K562 (cell line): ENCODE results near the gene PIERCE2. TPM values are rescaled to one million over a fixed set of nuclear protein-coding genes. Genes with fewer than 3 reads are reported as not detected.
A peak's percentile ranks its signal among the peaks of the same experiment; 100 is the strongest.

Experiments
- AFF4 ChIP-seq: sonication (generic); formaldehyde crosslinking; IDR thresholded peaks from 2 replicates; pipeline ENCODE4 v1.8.0; 2023; ENCODE audit warnings: mild to moderate bottlenecking, missing genetic modification reagents
- BHLHE40 ChIP-seq: IDR thresholded peaks from 2 replicates; pipeline ENCODE4 v1.6.1; 2011; ENCODE audit warnings: low read length, improper control_type of control experiment
- C11orf30 ChIP-seq: fragments of 450-650 bp; IDR thresholded peaks from 2 replicates; pipeline ENCODE4 v1.6.1; 2016; ENCODE audit warnings: low read depth, mild to moderate bottlenecking
- CEBPG ChIP-seq, 3 experiments: fragments of 200-800 bp in 1 of 3; sonication (Bioruptor generic) in 1 of 3; sonication (generic) in 1 of 3; formaldehyde crosslinking in 1 of 3; IDR thresholded peaks in 2 of 3; conservative IDR thresholded peaks in 1 of 3; 2 replicates each; pipeline versions ENCODE4 v1.6.1 to v1.8.0; 2016 to 2022; ENCODE audit warnings: missing compliant biosample characterization in 2 of 3, missing genetic modification characterization in 2 of 3, mild to moderate bottlenecking in 1 of 3, missing genetic modification reagents in 1 of 3
- CHAMP1 ChIP-seq: fragments of 450-650 bp; IDR thresholded peaks from 2 replicates; pipeline ENCODE4 v1.6.1; 2016; ENCODE audit warnings: mild to moderate bottlenecking
- CREBBP ChIP-seq: IDR thresholded peaks from one replicate; pipeline ENCODE4 v1.6.1; 2012; ENCODE audit warnings: low read depth, mild to moderate bottlenecking, control low read depth, inconsistent platforms, low read length
- CXXC5 ChIP-seq: fragments of 250-450 bp; sonication (Bioruptor Pico); IDR thresholded peaks from 2 replicates; pipeline ENCODE4 v1.8.0; 2022; ENCODE audit warnings: inconsistent platforms, mild to moderate bottlenecking, moderate library complexity
- ETV5 ChIP-seq: sonication (generic); formaldehyde crosslinking; IDR thresholded peaks from 2 replicates; pipeline ENCODE4 v1.4.0; 2020; ENCODE audit warnings: low read depth, mild to moderate bottlenecking, missing genetic modification reagents
- FOXA1 ChIP-seq: fragments of 450-650 bp; IDR thresholded peaks from 2 replicates; pipeline ENCODE4 v1.6.1; 2016; ENCODE audit warnings: mild to moderate bottlenecking, borderline replicate concordance
- HDAC8 ChIP-seq: fragments of 450-650 bp; IDR thresholded peaks from 2 replicates; pipeline ENCODE4 v1.6.1; 2016; ENCODE audit warnings: mild to moderate bottlenecking, missing genetic modification characterization, moderate library complexity, missing compliant biosample characterization
- HIVEP1 ChIP-seq: fragments of 250-450 bp; sonication (Bioruptor Pico); IDR thresholded peaks from 2 replicates; pipeline ENCODE4 v1.4.0; 2020; ENCODE audit warnings: mild to moderate bottlenecking
- HNRNPUL1 ChIP-seq: fragments of 200-400 bp; formaldehyde crosslinking; IDR thresholded peaks from 2 replicates; pipeline ENCODE4 v1.6.1; 2017; ENCODE audit warnings: low read length
- NBN ChIP-seq: fragments of 450-650 bp; IDR thresholded peaks from 2 replicates; pipeline ENCODE4 v1.6.1; 2016; ENCODE audit warnings: low read depth, mild to moderate bottlenecking
- PCBP1 ChIP-seq: fragments of 200-400 bp; formaldehyde crosslinking; IDR thresholded peaks from 2 replicates; pipeline ENCODE4 v1.6.1; 2018; ENCODE audit warnings: mild to moderate bottlenecking, low read depth, low read length; ENCODE audit not compliant: poor library complexity, severe bottlenecking
- POLR2G ChIP-seq: fragments of 200-400 bp; formaldehyde crosslinking; IDR thresholded peaks from 2 replicates; pipeline ENCODE4 v1.6.1; 2017; ENCODE audit warnings: low read depth, mild to moderate bottlenecking, antibody characterized with exemption, low read length, moderate library complexity
- RAD51 ChIP-seq: fragments of 450-650 bp; IDR thresholded peaks from 2 replicates; pipeline ENCODE4 v1.7.1; 2016; ENCODE audit warnings: low read depth, mild to moderate bottlenecking, borderline replicate concordance
- UBTF ChIP-seq, 2 experiments: IDR thresholded peaks; 2 replicates each; pipeline ENCODE4 v1.6.1; 2012; ENCODE audit warnings: improper control_type of control experiment in 2 of 2, low read depth in 2 of 2, low read length in 2 of 2, borderline replicate concordance in 1 of 2
- ZNF124 ChIP-seq: sonication (generic); formaldehyde crosslinking; IDR thresholded peaks from 2 replicates; pipeline ENCODE4 v1.8.1; 2022; ENCODE audit warnings: missing genetic modification reagents
- polyA plus RNA-seq, 8 experiments: library from polyadenylated mRNA; depleted of rRNA in 4 of 8; stranded (reverse) in 5 of 8; unstranded in 3 of 8; fragments of >200 nt; fragmentation: Nextera tagmentation in 2 of 8; fragmentation: Illumina TruSeq in 1 of 8; extraction: Ambion mirVana in 2 of 8; extraction: Trizol in 1 of 8; gene quantifications; 2 replicates each; pipeline versions ENCODE4 v1.2.1 to v1.2.3, GENCODE V29; 2011 to 2014; ENCODE audit warnings: inconsistent platforms in 1 of 8, missing spikeins in 1 of 8
- total RNA-seq, 7 experiments: library from RNA; depleted of rRNA in 6 of 7; stranded (reverse); fragments of >200 nt in 6 of 7; fragmentation: Illumina TruSeq in 2 of 7; extraction: Trizol in 2 of 7; gene quantifications; 2 replicates each; pipeline versions ENCODE4 v1.2.1 to v1.2.3, GENCODE V29; 2011 to 2021; ENCODE audit warnings: low replicate concordance in 1 of 7

The PIERCE2 gene
- total and polyA plus RNA-seq, 9 of the 15 experiments (the other 6 are each of a cell fraction or from before 2014, with no cell fraction given) = 2.9 to 4.8 (median 4.0) TPM

- TF ChIP-seq AFF4 (0 out of 2 replicates have a peak, but pooled peaks have one; percentile 80), ZNF124 (CRISPR knock-in tag) (no peak), POLR2G (peak; percentile 97), C11orf30 (no peak), CEBPG (CRISPR knock-in tag; IDR thresholded peaks at IDR 0.05) (peak; percentile 38; the same call in 1 of the 2 replicates), CEBPG (tag; conservative IDR thresholded peaks at IDR 0.05 in 1 of 2, IDR thresholded peaks at IDR 0.05 in 1 of 2) (0 out of 4 replicates have a peak, but pooled peaks of 1 of the 2 experiments have one; percentile 6), CREBBP (no peak), ETV5 (CRISPR knock-in tag) (peak; percentile 82), RAD51 (no peak), HDAC8 (no peak), UBTF (IDR thresholded peaks at IDR 0.05; ENCODE audit: borderline replicate concordance in 1 of 2, low read depth in 2 of 2, low read length in 2 of 2) (peak; percentile 63 to 90; a peak in 1 of 4 replicates), CXXC5 (CRISPR knock-in tag) (peak; percentile 91), PCBP1 (peak; percentile 80), CHAMP1 (peak; percentile 66; the same call in 1 of the 2 replicates), HIVEP1 (CRISPR knock-in tag) (no peak), NBN (no peak), BHLHE40 (peak; percentile 53), FOXA1 (no peak), HNRNPUL1 (no peak)
These were observed at the start of gene PIERCE2, which contains the start of gene CCPG1 (continued) for GRCh38 chr15:55408012-55408928.
